Lower leg skin (tissue), 3 donors: Measurements from ENCODE around the gene COX6A1.

Experiments used
- CTCF ChIP-seq, 3 donors: fragments of 450-650 bp; IDR thresholded peaks; one replicate each; pipeline ENCODE4 v1.5.1; 2016; ENCODE audit warnings: antibody characterized with exemption in 3 of 3, mild to moderate bottlenecking in 3 of 3, moderate library complexity in 2 of 3
- POLR2A ChIP-seq, 2 donors: fragments of 450-650 bp; IDR thresholded peaks; one replicate each; pipeline ENCODE4 v1.6.1; 2016 to 2017; ENCODE audit warnings: antibody characterized with exemption in 2 of 2, mild to moderate bottlenecking in 1 of 2, moderate library complexity in 1 of 2

- no peak for TF ChIP-seq POLR2A (IDR thresholded peaks at IDR 0.05)
- TF ChIP-seq CTCF (IDR thresholded peaks at IDR 0.05), result no peak
These were observed 43.3 kb downstream of the COX6A1 start for GRCh38 chr12:120481022-120481767.
